ENCODE measurements around the gene HDAC4. TPM values are rescaled to one million over a fixed set of nuclear protein-coding genes. Genes with fewer than 3 reads are reported as not detected.

HDAC4 gene
- total and polyA plus RNA-seq, 2 of the 8 experiments (the other 6 are each of a cell fraction or from before 2014, with no cell fraction given): 15.4 to 31.5 TPM

DNA sequence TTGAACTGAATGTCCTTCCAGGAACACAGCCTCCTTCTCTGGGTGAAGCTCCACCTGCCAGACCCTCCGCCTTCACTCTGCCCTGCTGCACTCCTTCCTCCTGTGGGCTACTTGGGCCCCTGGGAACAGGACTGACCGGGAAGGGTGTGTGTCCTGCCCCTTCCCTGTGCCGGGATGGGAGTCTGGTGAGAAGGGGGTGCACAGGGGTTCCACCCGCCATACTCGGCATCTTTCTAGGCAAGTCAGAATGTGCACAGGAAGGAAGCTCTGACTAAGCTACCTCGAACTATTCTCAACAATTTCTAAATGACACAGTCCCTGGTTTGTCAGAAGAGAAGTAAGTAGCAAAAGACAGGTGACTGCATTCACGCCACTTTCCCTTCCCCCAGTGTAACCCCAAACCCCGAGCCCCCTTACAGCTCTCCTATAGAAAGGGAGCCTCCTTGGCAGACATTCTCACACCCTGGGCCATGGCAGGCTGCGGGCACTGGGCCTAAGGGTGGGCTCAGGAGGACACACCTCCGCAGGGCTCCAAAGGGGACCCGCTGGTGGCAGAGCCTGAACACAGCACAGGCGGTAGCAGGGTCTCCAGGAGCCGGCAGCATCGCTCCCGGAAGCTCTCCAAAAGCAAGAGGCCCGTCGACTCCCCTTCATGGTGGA is 184.1 kb downstream of the HDAC4 start:
- ChIA-PET POLR2A (ENCODE audit: partially characterized antibody) (interaction anchor here (0.8 kb wide), 1 partner anchor 47 kb away, joined by 3 read pairs; no protein-coding TSS in a partner anchor), CTCF (ENCODE audit: partially characterized antibody) (interaction anchor here (1.4 to 1.9 kb wide), 2 partner anchors 11 to 22 kb away, joined by 4 to 6 read pairs; no protein-coding TSS in a partner anchor)
- 92% methylated on average over 16 of the region's 17 CpGs; no CpG with 5 or more reads in 1 of the 2 experiments for WGBS, 2 experiments (ENCODE audit: extremely low coverage in 1 of 2, insufficient coverage in 1 of 2, insufficient read length in 1 of 2, insufficient replicate concordance in 2 of 2, low coverage in 1 of 2, low lambda C conversion rate in 2 of 2, missing lambda C conversion rate in 1 of 2)
- Histone ChIP-seq H3K18ac (ENCODE audit: extremely low read depth, low read length) (no peak overlapping the region), H2BK12ac (ENCODE audit: low read depth, low read length) (no peak overlapping the region), H3K4me1 (replicated peaks in 1 of 4; ENCODE audit: control insufficient read depth in 3 of 4, insufficient read depth in 4 of 4, low read length in 3 of 4) (peaks cover 0 to 16% (median 2%) of the 10 kb centered on the region in 4 experiments; a peak in 3 of 7 replicates), H2AFZ (ENCODE audit: low read length) (no peak overlapping the region), H3K27me3 (replicated peaks in 1 of 4; ENCODE audit: control insufficient read depth in 3 of 4, extremely low read depth in 1 of 4, insufficient read depth in 3 of 4, low read length in 3 of 4) (no peaks in the 10 kb centered on the region), H2BK5ac (ENCODE audit: low read depth, low read length) (no peak overlapping the region), H3K56ac (replicated peaks; ENCODE audit: insufficient read length, low read depth, low read length) (no peak overlapping the region), H4K20me1 (replicated peaks in 1 of 2; ENCODE audit: control insufficient read depth in 1 of 2, insufficient read depth in 2 of 2, low read length in 2 of 2) (peaks cover 15 to 20% of the 10 kb centered on the region in 2 experiments), H2BK15ac (ENCODE audit: low read length) (no peak overlapping the region), H3K27ac (ENCODE audit: low read depth, low read length) (no peak overlapping the region), H3K4ac (replicated peaks; ENCODE audit: insufficient read length, low read depth, low read length) (no peak overlapping the region), H2BK20ac (ENCODE audit: low read length) (no peak overlapping the region), H4K8ac (ENCODE audit: extremely low read depth, insufficient read depth, low read length) (no peak overlapping the region), H3K9me3 (ENCODE audit: insufficient read depth in 2 of 2, low read depth in 1 of 2, low read length in 1 of 2) (no peaks in the 10 kb centered on the region), H3K23me2 (ENCODE audit: low read depth, low read length) (no peaks in the 10 kb centered on the region), H3K9ac (replicated peaks in 1 of 4; ENCODE audit: extremely low read depth in 1 of 4, low read depth in 3 of 4, low read length in 3 of 4) (no peak overlapping the region), H3K4me3 (ENCODE audit: extremely low read depth in 1 of 4, insufficient read depth in 2 of 4, low read depth in 3 of 4, low read length in 4 of 4) (no peak overlapping the region), H4K5ac (ENCODE audit: insufficient read length, low read depth, low read length) (no peak overlapping the region), H3K23ac (ENCODE audit: insufficient read length) (no peak overlapping the region), H4K91ac (replicated peaks; ENCODE audit: insufficient read length, low read length) (no peak overlapping the region), H3K14ac (ENCODE audit: insufficient read length) (no peak overlapping the region), H3K4me2 (ENCODE audit: insufficient read depth in 1 of 2, low read depth in 2 of 2, low read length in 2 of 2) (no peak overlapping the region), H2BK120ac (replicated peaks; ENCODE audit: low read depth, low read length) (no peak overlapping the region), H3K79me1 (ENCODE audit: low read depth, low read length) (peaks cover 25% of the 10 kb centered on the region), H3K36me3 (ENCODE audit: control insufficient read depth in 2 of 4, insufficient read depth in 4 of 4, low read length in 3 of 4) (no peaks in the 10 kb centered on the region), H3K79me2 (ENCODE audit: control insufficient read depth in 1 of 2, insufficient read depth in 2 of 2, low read length in 2 of 2) (peaks cover 0 to 73% of the 10 kb centered on the region in 2 experiments; a peak in 3 of 4 replicates), H2AK5ac (ENCODE audit: low read depth, low read length) (no peak overlapping the region)
- no peak for FAIRE-seq
- no peak for DNase-seq (ENCODE audit: low read depth in 1 of 2, low spot score in 2 of 2)
- TF ChIP-seq EGR1 (IDR thresholded peaks at IDR 0.05; ENCODE audit: borderline replicate concordance, low read depth, low read length): no peak
- TF ChIP-seq TAF7 (optimal IDR thresholded peaks at IDR 0.05; ENCODE audit: borderline replicate concordance, low read depth, low read length): no peak
- no peak for TF ChIP-seq SIN3A (conservative IDR thresholded peaks at IDR 0.05 in 1 of 2, IDR thresholded peaks at IDR 0.05 in 1 of 2; ENCODE audit: low read depth in 1 of 2, low read length in 2 of 2)
- TF ChIP-seq SP1 (IDR thresholded peaks at IDR 0.05; ENCODE audit: low read depth, low read length): no peak
- TF ChIP-seq PHF8 (conservative IDR thresholded peaks at IDR 0.05; ENCODE audit: low read depth, low read length): no peak
- TF ChIP-seq ZNF274 (IDR thresholded peaks at IDR 0.05; ENCODE audit: borderline replicate concordance, extremely low read depth, low read length): no peak
- no peak for TF ChIP-seq FOSL1 (IDR thresholded peaks at IDR 0.05; ENCODE audit: insufficient read depth, low read depth, low read length)
- no peak for TF ChIP-seq ASH2L (IDR thresholded peaks at IDR 0.05; ENCODE audit: low read length)
- no peak for TF ChIP-seq RFX5 (IDR thresholded peaks at IDR 0.05; ENCODE audit: borderline replicate concordance, low read depth, low read length)
- TF ChIP-seq KDM4A (IDR thresholded peaks at IDR 0.05; ENCODE audit: low read depth, low read length, severe bottlenecking): no peak
- no peak for TF ChIP-seq SUZ12 (IDR thresholded peaks at IDR 0.05; ENCODE audit: low read length)
- TF ChIP-seq CEBPB (IDR thresholded peaks at IDR 0.05; ENCODE audit: low read depth, low read length): no peak
- TF ChIP-seq TCF12 (IDR thresholded peaks at IDR 0.05; ENCODE audit: low read depth, low read length): no peak
- TF ChIP-seq SP2 (IDR thresholded peaks at IDR 0.05; ENCODE audit: low read length): no peak

Measured in H1 (cell line).